Chondrocyte (in vitro differentiated cells): Measurements from ENCODE around the gene POT1. TPM values are rescaled to one million over a fixed set of nuclear protein-coding genes. Genes with fewer than 3 reads are reported as not detected.

Experiments used
- DNase-seq: peaks from one replicate; pipeline ENCODE4 v3.0.0; 2021; ENCODE audit warnings: mixed read lengths, low spot score
- H3K27ac Mint-ChIP-seq: one replicate; pipeline ENCODE4 v1.8.0; 2021; ENCODE audit warnings: mild to moderate bottlenecking, moderate library complexity, mixed read lengths; ENCODE audit not compliant: unreplicated experiment
- H3K27me3 Mint-ChIP-seq: 2 replicates; pipeline ENCODE4 v1.8.0; 2021; ENCODE audit warnings: low read depth, mixed read lengths
- H3K36me3 Mint-ChIP-seq: 2 replicates; pipeline ENCODE4 v1.8.0; 2021; ENCODE audit warnings: low read depth, mixed read lengths
- H3K4me1 Mint-ChIP-seq: 2 replicates; pipeline ENCODE4 v1.8.0; 2021; ENCODE audit warnings: low read depth, mild to moderate bottlenecking, mixed read lengths
- H3K4me3 Mint-ChIP-seq: one replicate; pipeline ENCODE4 v1.8.0; 2021; ENCODE audit warnings: mild to moderate bottlenecking, moderate library complexity, mixed read lengths; ENCODE audit not compliant: unreplicated experiment
- H3K9me3 Mint-ChIP-seq: 2 replicates; pipeline ENCODE4 v1.8.0; 2021; ENCODE audit warnings: low read depth, mixed read lengths
- total RNA-seq: library from RNA; stranded (reverse); gene quantifications from 3 replicates; pipeline ENCODE4 v1.2.1, GENCODE V29; 2021
- TF ChIP-seq, protein P1 (sequence below): fragments of 200-600 bp; sonication (generic); IDR thresholded peaks from 2 replicates; pipeline ENCODE4 v1.5.0; 2021; ENCODE audit warnings: antibody characterized with exemption, mild to moderate bottlenecking, moderate library complexity

POT1 gene
- total RNA-seq, 1 donor from 2014 or later = 14.2 TPM

DNA sequence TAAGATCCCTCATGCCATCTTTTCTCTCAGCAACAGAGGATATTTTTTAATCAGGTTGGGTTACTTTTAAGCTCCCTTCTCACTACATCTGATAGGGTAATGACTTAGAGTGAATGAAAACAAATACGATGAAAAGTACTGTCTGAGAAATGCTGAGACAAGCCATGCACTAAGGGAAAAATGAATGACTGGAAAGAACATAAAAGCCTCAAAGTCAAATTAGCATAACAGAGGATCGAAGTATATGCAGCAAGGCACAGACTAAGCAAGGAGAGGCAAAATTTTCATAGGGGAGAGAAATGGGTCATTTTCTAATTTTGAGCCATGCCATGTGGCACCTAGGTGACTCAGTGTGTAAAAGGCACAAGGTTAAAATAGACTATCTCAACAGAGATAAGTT is 8.5 kb upstream of the POT1 start:
- Mint-ChIP-seq H3K4me1 (no peaks in the 10 kb centered on the region), H3K4me3 (no peak overlapping the region), H3K27me3 (peaks cover 4% of the 10 kb centered on the region), H3K9me3 (no peaks in the 10 kb centered on the region), H3K27ac (no peak overlapping the region), H3K36me3 (no peaks in the 10 kb centered on the region)
- TF ChIP-seq, protein P1, sequence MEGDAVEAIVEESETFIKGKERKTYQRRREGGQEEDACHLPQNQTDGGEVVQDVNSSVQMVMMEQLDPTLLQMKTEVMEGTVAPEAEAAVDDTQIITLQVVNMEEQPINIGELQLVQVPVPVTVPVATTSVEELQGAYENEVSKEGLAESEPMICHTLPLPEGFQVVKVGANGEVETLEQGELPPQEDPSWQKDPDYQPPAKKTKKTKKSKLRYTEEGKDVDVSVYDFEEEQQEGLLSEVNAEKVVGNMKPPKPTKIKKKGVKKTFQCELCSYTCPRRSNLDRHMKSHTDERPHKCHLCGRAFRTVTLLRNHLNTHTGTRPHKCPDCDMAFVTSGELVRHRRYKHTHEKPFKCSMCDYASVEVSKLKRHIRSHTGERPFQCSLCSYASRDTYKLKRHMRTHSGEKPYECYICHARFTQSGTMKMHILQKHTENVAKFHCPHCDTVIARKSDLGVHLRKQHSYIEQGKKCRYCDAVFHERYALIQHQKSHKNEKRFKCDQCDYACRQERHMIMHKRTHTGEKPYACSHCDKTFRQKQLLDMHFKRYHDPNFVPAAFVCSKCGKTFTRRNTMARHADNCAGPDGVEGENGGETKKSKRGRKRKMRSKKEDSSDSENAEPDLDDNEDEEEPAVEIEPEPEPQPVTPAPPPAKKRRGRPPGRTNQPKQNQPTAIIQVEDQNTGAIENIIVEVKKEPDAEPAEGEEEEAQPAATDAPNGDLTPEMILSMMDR = no peak
- no peak for DNase-seq

DNA sequence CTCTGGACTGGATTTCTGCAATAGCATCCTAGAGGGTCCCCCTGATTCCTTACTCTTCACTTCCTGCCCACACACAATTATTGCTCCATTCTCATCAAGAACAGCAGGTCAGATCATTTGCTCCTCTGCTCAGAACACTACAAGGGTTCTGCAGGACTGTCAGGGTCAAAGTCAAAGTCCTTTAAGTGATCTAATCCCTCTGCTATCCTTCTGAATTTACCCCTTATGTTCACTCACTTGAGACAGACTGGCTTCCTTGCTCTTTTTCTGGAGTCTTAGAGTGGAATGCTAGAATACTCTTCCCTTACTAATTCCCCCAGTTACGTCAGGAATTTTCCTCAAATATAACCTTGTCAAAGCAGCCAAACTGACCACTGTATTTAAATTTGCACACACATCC is 7.5 kb upstream of the POT1 start:
- Mint-ChIP-seq H3K4me3 (no peak overlapping the region), H3K27ac (no peak overlapping the region), H3K27me3 (peaks cover 4% of the 10 kb centered on the region), H3K36me3 (no peaks in the 10 kb centered on the region), H3K9me3 (no peaks in the 10 kb centered on the region), H3K4me1 (no peaks in the 10 kb centered on the region)
- no peak for DNase-seq
- TF ChIP-seq, protein P1 = no peak

DNA sequence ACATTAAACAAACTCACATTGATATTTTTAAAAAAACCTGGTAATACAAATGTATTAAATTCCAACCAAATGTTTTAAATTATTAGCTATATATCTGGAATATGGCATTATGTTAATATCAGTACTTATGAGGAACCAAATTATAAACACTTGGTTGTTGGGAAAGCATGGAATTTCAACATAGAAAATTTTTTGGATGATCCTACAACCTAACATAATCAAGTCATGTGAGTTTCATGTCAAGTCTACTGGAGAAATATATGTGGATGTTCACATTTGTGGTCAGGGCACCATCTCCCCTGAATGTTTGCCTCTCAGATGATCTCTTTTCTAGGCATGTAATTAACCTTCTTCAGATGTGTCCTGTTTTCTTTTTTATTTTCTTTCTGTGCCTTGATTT is 5.2 kb upstream of the POT1 start:
- DNase-seq = no peak
- Mint-ChIP-seq H3K4me3 (no peak overlapping the region), H3K36me3 (no peaks in the 10 kb centered on the region), H3K27ac (no peak overlapping the region), H3K4me1 (peaks cover 3% of the 10 kb centered on the region), H3K9me3 (no peaks in the 10 kb centered on the region), H3K27me3 (peaks cover 4% of the 10 kb centered on the region)
- TF ChIP-seq, protein P1 = no peak

DNA sequence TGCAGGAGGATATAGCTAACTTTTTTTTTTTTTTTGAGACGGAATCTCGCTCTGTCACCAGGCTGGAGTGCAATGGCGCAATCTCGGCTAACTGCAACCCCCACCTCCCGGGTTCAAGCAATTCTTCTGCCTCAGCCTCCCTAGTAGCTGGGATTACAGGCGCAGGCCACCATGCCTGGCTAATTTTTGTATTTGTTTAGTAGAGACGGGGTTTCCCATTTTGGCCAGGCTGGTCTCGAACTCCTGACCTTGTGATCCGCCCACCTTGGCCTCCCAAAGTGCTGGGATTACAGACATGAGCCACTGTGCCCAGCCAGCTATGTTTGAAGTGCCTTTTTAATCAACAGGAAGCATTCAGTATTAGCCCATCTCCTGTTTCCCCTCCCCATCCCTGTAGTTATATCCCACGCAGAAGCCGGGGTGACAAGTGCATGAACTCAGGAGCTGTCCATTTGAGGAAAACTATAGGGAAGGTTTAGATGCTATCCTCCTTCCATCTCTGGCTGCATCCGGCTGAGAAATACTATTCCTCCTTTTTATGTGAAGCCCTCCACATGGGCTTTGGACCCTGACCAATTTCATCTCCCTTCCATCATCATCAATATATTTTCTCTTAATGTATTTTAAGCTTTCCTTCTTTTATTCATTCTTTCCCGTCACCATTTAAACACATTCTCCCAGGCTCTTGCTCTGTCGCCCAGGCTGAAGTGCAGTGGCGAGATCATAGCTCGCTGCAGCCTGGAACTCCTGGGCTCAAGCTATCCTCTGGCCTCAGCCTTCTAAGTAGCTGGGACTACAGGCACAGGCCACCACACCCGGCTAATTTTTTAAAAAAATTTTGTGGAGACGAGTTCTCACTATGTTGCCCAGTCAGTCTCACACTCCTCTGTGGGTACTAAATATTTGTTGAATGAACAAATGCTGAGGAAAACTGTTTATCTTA is 1.3 kb upstream of the POT1 start:
- TF ChIP-seq, protein P1 = no peak
- Mint-ChIP-seq H3K4me1 (peaks cover 25% of the 10 kb centered on the region), H3K27me3 (no peaks in the 10 kb centered on the region), H3K27ac (no peak overlapping the region), H3K36me3 (no peaks in the 10 kb centered on the region), H3K9me3 (no peaks in the 10 kb centered on the region), H3K4me3 (no peak overlapping the region)
- no peak for DNase-seq

DNA sequence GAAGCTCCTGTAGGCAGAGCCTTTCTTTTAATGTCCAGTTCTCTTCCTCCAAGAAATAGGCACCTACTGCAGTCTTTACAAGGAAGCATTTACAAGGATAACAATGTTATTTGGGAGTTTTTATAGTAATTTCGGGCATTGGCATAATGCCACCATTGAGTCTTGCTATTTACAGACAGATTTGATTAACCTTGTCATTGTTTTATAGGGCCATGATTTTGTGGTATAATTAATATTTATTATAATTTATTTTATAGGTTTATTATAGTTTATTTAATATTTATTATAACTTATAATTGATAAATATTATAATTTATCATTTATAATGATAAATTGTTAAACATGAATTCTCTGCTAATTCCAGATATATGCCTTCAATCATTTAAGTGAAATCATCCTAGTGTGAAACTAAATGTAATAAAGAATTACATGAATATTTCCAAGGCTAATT is 573 bp upstream of the POT1 start:
- peak overlapping the region; percentile 97 for H3K4me3 Mint-ChIP-seq
- peak overlapping the region; percentile 97 for H3K27ac Mint-ChIP-seq
- no peak for DNase-seq
- no peaks in the 10 kb centered on the region for H3K27me3 Mint-ChIP-seq
- TF ChIP-seq, protein P1 = no peak
- H3K36me3 Mint-ChIP-seq = peaks cover under 1% of the 10 kb centered on the region
- H3K9me3 Mint-ChIP-seq = no peaks in the 10 kb centered on the region
- H3K4me1 Mint-ChIP-seq = peaks cover 32% of the 10 kb centered on the region
